Right lobe of liver (tissue), 6 donors: ENCODE results near the gene DRC1. TPM values are rescaled to one million over a fixed set of nuclear protein-coding genes. Genes with fewer than 3 reads are reported as not detected.
A peak's percentile ranks its signal among the peaks of the same experiment; 100 is the strongest.

Experiments used
- ATAC-seq, 4 donors: fragments of 200-7000 bp; cut with Tn5 transposase; one replicate each; pipeline ENCODE4 v1.9.1; 2020; ENCODE audit warnings: mild to moderate bottlenecking in 4 of 4, moderate library complexity in 4 of 4
- DNase-seq, 3 donors: peaks; one replicate each; pipeline ENCODE4 v3.0.0-alpha.2; 2020
- H3K27ac ChIP-seq, 3 donors: fragments of 200-600 bp; one replicate each; pipeline ENCODE4 v1.8.0; 2022
- H3K27me3 ChIP-seq, 2 donors: fragments of 200-600 bp; one replicate each; pipeline ENCODE4 v1.8.0; 2022
- H3K36me3 ChIP-seq, 4 donors: fragments of 200-600 bp; sonication (generic) in 1 of 4; one replicate each; pipeline versions ENCODE4 v1.5.1 to v1.8.0; 2017 to 2022; ENCODE audit warnings: control low read depth in 1 of 4
- H3K4me1 ChIP-seq, 4 donors: fragments of 200-600 bp; sonication (generic) in 1 of 4; one replicate each; pipeline versions ENCODE4 v1.5.1 to v1.8.0; 2017 to 2022; ENCODE audit warnings: control low read depth in 1 of 4
- H3K4me3 ChIP-seq, 3 donors: fragments of 200-600 bp; one replicate each; pipeline ENCODE4 v1.8.0; 2022
- H3K9me3 ChIP-seq, 4 donors: fragments of 200-600 bp; sonication (generic) in 1 of 4; one replicate each; pipeline versions ENCODE4 v1.5.1 to v1.8.0; 2017 to 2022; ENCODE audit warnings: control low read depth in 1 of 4
- POLR2A ChIP-seq: fragments of 450-650 bp; IDR thresholded peaks from one replicate; pipeline ENCODE4 v1.6.1; 2017; ENCODE audit warnings: antibody characterized with exemption, mild to moderate bottlenecking
- WGBS: methylation state at CpG from one replicate; pipeline ENCODE4 v1.1.6; 2018; ENCODE audit warnings: low coverage, low lambda C conversion rate; ENCODE audit not compliant: insufficient coverage; ENCODE audit errors: missing lambda C conversion rate; 5-methylcytosine and 5-hydroxymethylcytosine counted together
- intact Hi-C, 2 donors: fragments of 100-400 bp; cut with DNase I; formaldehyde crosslinking; loops; one replicate each; pipeline versions ENCODE4 v1.11.2 to v1.14.1; 2022
- total RNA-seq, 6 experiments: library from RNA; depleted of rRNA in 2 of 6; stranded (reverse); fragments of >200 nt in 2 of 6; fragmentation: NEBNext Ultra II Directional in 3 of 6; extraction: Animal tissue kit (Norgen Biotek cat#: 25700) in 3 of 6; gene quantifications; one replicate each; pipeline versions ENCODE4 v1.1.0 to v1.2.4, GENCODE V29; 2016 to 2023
- TF ChIP-seq, protein P1 (sequence below), 4 donors: fragments of 200-600 bp in 3 of 4; fragments of 450-650 bp in 1 of 4; IDR thresholded peaks; one replicate each; pipeline versions ENCODE4 v1.5.1 to v1.8.0; 2016 to 2022; ENCODE audit warnings: antibody characterized with exemption in 4 of 4, mild to moderate bottlenecking in 2 of 4
- donor health status: DM: no; HTN: yes; CAD: no.
- donor health status: DM: no; HTN: no; CAD: no.
- donor health status: DM: no; HTN: no; CAD: no.
- donor health status: DM: no; HTN: yes; CAD: no.
- donor health status: DM: no; HTN: yes; CAD: no.

Gene DRC1
- total RNA-seq, 6 experiments from 2014 or later: 0.31 TPM; not detected in 4

DNA sequence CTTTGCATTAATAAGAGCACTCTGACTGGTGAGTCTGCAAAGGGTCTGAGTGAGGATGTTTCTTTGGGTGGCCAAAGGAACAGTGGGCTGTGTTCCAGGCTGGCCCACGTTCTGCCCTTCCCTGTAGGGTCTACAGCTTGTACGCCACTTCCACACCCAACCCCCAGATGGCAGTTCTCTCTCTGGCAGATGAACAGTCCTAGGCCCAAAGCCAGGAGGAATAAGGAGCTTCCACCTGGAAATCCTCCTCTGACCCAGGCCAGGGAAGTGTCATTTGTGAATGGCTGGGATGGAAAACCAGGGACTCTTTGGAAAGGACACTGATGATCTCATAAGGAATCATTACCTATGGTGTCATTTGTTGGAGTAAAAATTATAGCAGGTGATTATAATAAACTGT lies 69.6 kb downstream of the DRC1 start:
- intact Hi-C loops: no loop called here
- TF ChIP-seq, protein P1, sequence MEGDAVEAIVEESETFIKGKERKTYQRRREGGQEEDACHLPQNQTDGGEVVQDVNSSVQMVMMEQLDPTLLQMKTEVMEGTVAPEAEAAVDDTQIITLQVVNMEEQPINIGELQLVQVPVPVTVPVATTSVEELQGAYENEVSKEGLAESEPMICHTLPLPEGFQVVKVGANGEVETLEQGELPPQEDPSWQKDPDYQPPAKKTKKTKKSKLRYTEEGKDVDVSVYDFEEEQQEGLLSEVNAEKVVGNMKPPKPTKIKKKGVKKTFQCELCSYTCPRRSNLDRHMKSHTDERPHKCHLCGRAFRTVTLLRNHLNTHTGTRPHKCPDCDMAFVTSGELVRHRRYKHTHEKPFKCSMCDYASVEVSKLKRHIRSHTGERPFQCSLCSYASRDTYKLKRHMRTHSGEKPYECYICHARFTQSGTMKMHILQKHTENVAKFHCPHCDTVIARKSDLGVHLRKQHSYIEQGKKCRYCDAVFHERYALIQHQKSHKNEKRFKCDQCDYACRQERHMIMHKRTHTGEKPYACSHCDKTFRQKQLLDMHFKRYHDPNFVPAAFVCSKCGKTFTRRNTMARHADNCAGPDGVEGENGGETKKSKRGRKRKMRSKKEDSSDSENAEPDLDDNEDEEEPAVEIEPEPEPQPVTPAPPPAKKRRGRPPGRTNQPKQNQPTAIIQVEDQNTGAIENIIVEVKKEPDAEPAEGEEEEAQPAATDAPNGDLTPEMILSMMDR (IDR thresholded peaks at IDR 0.05): no peak
- no peak for TF ChIP-seq POLR2A
- Histone ChIP-seq H3K4me1 (no peaks in the 10 kb centered on the region), H3K9me3 (no peaks in the 10 kb centered on the region), H3K27ac (no peak overlapping the region), H3K27me3 (no peaks in the 10 kb centered on the region), H3K4me3 (no peak overlapping the region), H3K36me3 (no peaks in the 10 kb centered on the region)
- WGBS: no CpG with 5 or more reads among the region's 2 CpGs
- DNase-seq (no peak), ATAC-seq (no peak)

DNA sequence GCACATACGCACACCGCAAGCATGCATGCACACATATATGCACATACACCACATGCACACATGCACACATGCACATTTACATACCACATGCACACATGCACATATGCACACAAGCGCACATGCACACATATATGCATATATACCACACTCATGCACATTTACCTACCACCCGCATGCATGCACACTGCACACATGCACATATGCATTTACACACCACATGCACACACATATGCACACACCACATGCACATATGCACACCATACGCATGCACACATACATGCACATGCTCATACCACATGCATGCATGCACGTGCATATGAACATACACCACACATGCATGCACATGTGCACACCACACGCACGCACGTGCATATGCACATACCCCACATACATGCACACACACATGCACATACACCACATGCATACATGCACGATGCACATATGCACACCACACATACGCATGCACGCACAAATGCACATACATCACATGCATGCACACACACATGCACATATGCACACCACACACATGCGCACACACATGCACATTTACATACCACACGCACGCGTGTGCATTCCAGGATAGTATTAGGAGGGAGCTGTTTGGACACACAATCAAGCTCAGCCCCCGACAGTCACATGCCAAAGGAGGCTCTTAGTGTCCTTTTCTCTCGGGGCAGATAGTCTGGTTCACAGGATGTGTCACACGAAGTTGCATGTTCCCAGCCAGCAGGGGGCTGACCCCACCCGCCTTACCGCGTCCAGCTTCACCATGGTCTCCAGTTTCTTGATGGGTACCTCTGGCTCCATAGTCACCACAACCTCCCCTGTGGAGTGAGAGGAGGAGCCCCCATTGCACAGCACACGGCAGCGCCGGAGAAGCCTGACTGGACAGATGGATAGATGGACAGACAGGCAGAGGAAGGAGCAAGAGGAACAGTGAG lies 70.3 kb downstream of the DRC1 start:
- DNase-seq: peak in 1 of 3 donors; percentile 30
- no peak overlapping the region for H3K27ac ChIP-seq
- TF ChIP-seq, protein P1 (IDR thresholded peaks at IDR 0.05): peak in 1 of 4 donors; percentile 17
- TF ChIP-seq POLR2A: no peak
- no peaks in the 10 kb centered on the region for H3K9me3 ChIP-seq
- ATAC-seq: peak in 2 of 4 donors; percentile 10 to 16
- no peak overlapping the region for H3K4me3 ChIP-seq
- no peaks in the 10 kb centered on the region for H3K36me3 ChIP-seq
- WGBS: 83% methylated on average over 13 of the region's 25 CpGs
- no peaks in the 10 kb centered on the region for H3K4me1 ChIP-seq
- no peaks in the 10 kb centered on the region for H3K27me3 ChIP-seq
- intact Hi-C loops: no loop called here

DNA sequence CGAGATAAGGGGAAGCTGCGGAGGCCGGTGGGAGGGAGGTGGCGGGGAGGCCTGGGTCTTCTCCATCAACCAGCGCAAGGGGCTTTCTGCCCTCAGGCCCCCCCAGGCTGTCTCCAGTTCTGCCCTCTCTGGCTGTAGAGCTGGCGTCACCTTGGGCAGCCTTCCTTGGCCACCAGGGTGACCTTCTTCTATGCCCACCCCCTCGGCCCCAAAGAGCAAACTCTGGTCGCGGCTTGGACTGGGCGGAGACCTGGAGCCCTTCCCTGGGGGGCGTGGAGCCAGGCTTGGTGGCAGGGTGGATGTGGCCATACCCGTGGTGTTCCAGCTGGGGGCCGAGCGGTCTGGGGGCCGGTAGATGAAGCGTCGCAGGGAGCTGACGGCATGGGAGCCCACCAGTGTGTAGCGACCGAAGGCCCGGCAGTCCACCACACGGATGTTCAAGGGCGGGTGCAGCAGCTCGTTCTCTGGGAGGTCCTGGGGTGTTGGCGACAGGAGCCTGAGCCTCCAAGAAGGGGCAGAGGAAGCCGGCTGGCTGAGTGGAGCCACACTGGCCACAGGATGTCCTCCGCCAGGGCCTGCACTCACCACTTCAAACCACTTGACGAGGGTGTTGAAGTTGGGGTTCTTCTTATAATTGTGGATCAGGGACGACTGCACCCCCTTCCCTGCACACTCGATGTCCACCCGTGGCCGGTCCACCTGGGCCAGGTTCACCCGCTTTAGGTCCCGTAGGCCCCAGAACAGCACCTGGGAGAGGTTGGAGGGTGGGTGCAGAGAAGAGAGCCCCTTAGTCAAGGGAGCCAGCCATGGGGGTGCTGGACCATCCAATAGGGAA lies 71.3 kb downstream of the DRC1 start:
- H3K27me3 ChIP-seq: no peaks in the 10 kb centered on the region
- H3K4me3 ChIP-seq: no peak overlapping the region
- TF ChIP-seq, protein P1 (IDR thresholded peaks at IDR 0.05): no peak
- ATAC-seq (no peak), DNase-seq (peak in 1 of 3 donors; percentile 45)
- no peaks in the 10 kb centered on the region for H3K9me3 ChIP-seq
- no peaks in the 10 kb centered on the region for H3K4me1 ChIP-seq
- WGBS: 81% methylated on average over 6 of the region's 34 CpGs
- H3K36me3 ChIP-seq: no peaks in the 10 kb centered on the region
- intact Hi-C loops: no loop called here
- H3K27ac ChIP-seq: no peak overlapping the region

DNA sequence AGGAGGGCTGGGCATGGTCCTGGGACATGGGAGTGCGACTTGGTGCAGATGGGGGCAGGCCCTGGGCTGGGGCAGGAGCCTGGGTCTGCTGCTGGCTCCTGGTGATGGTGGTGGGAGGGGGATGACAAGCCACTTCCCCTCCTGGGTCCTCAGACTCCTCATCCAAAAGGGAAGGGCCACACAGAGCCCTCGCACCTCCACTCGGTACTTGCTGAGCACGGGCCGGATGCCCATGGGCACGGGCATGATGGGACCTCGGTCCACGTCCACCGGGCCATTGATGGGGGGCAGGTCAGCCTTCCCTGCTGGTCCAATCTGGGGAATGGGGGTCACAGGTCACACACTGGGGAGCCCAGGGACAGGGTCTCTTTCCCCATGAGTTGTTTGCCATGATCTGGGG lies 72.1 kb downstream of the DRC1 start:
- no peak for TF ChIP-seq POLR2A
- TF ChIP-seq, protein P1 (IDR thresholded peaks at IDR 0.05): no peak
- H3K4me3 ChIP-seq: no peak overlapping the region
- no peaks in the 10 kb centered on the region for H3K36me3 ChIP-seq
- no CpG with 5 or more reads among the region's 9 CpGs for WGBS
- H3K4me1 ChIP-seq: no peaks in the 10 kb centered on the region
- DNase-seq (peak in 1 of 3 donors; percentile 36), ATAC-seq (peak in 1 of 4 donors; percentile 12)
- H3K27ac ChIP-seq: no peak overlapping the region
- intact Hi-C loops: no loop called here
- H3K27me3 ChIP-seq: no peaks in the 10 kb centered on the region
- H3K9me3 ChIP-seq: no peaks in the 10 kb centered on the region
